SJCRH30 (cell line): ENCODE data around the gene BCR. TPM values are rescaled to one million over a fixed set of nuclear protein-coding genes. Genes with fewer than 3 reads are reported as not detected.

Experiments
- DNase-seq, 2 experiments: peaks; one replicate each; pipeline ENCODE4 v3.0.0-alpha.2; 2015 to 2020
- H3K27ac ChIP-seq: fragments of 250-450 bp; sonication (Bioruptor Pico); 2 replicates; pipeline ENCODE4 v1.5.1; 2020; ENCODE audit warnings: mild to moderate bottlenecking, moderate library complexity
- H3K27me3 ChIP-seq: fragments of 250-450 bp; sonication (Bioruptor Pico); 2 replicates; pipeline ENCODE4 v1.5.1; 2020; ENCODE audit warnings: mild to moderate bottlenecking, moderate library complexity
- H3K36me3 ChIP-seq: fragments of 250-450 bp; sonication (Bioruptor Pico); 2 replicates; pipeline ENCODE4 v1.5.1; 2020; ENCODE audit warnings: mild to moderate bottlenecking, moderate library complexity
- H3K4me1 ChIP-seq: fragments of 250-450 bp; sonication (Bioruptor Pico); 2 replicates; pipeline ENCODE4 v1.5.1; 2020; ENCODE audit warnings: mild to moderate bottlenecking, moderate library complexity
- H3K4me3 ChIP-seq: fragments of 250-450 bp; sonication (Bioruptor Pico); 2 replicates; pipeline ENCODE4 v1.5.1; 2020; ENCODE audit warnings: mild to moderate bottlenecking, moderate library complexity
- H3K9me3 ChIP-seq: fragments of 250-450 bp; sonication (Bioruptor Pico); replicated peaks from 2 replicates; pipeline ENCODE4 v1.5.1; 2020; ENCODE audit warnings: mild to moderate bottlenecking, moderate library complexity
- total RNA-seq: library from RNA; depleted of rRNA; stranded (reverse); fragments of >200 nt; shearing (Covaris generic); gene quantifications from 2 replicates; pipeline ENCODE4 v1.2.3, GENCODE V29; 2014

The BCR gene
- total RNA-seq, 1 experiment from 2014 or later = 27.2 TPM

- Histone ChIP-seq H3K9me3 (no peaks in the 10 kb centered on the region), H3K27me3 (no peaks in the 10 kb centered on the region), H3K4me1 (no peaks in the 10 kb centered on the region), H3K36me3 (peaks cover 21% of the 10 kb centered on the region), H3K27ac (no peak overlapping the region), H3K4me3 (no peak overlapping the region)
- no peak for DNase-seq
Measured at GRCh38 chr22:23261900-23262450, 81.7 kb downstream of the BCR start.

- Histone ChIP-seq H3K27me3 (no peaks in the 10 kb centered on the region), H3K36me3 (peaks cover 19% of the 10 kb centered on the region), H3K9me3 (no peaks in the 10 kb centered on the region), H3K27ac (no peak overlapping the region), H3K4me3 (no peak overlapping the region), H3K4me1 (no peaks in the 10 kb centered on the region)
- no peak for DNase-seq
Measured at GRCh38 chr22:23262518-23263332, 82.4 kb downstream of the BCR start.

GRCh38 chr22:23263651-23264555, 83.6 kb downstream of the BCR start:
- Histone ChIP-seq H3K36me3 (peaks cover 22% of the 10 kb centered on the region), H3K27me3 (no peaks in the 10 kb centered on the region), H3K9me3 (no peaks in the 10 kb centered on the region), H3K27ac (no peak overlapping the region), H3K4me3 (no peak overlapping the region), H3K4me1 (no peaks in the 10 kb centered on the region)
- DNase-seq = no peak

GRCh38 chr22:23264610-23265367, 84.5 kb downstream of the BCR start:
- Histone ChIP-seq H3K27ac (no peak overlapping the region), H3K9me3 (no peaks in the 10 kb centered on the region), H3K36me3 (peaks cover 22% of the 10 kb centered on the region), H3K4me3 (no peak overlapping the region), H3K4me1 (no peaks in the 10 kb centered on the region), H3K27me3 (no peaks in the 10 kb centered on the region)
- DNase-seq = no peak

- Histone ChIP-seq H3K27ac (no peak overlapping the region), H3K36me3 (peaks cover 22% of the 10 kb centered on the region), H3K27me3 (no peaks in the 10 kb centered on the region), H3K9me3 (no peaks in the 10 kb centered on the region), H3K4me1 (no peaks in the 10 kb centered on the region), H3K4me3 (no peak overlapping the region)
- no peak for DNase-seq
Measured at GRCh38 chr22:23265368-23265700, 85.0 kb downstream of the BCR start.

- no peak overlapping the region for H3K27ac ChIP-seq
- no peak for DNase-seq
- H3K4me1 ChIP-seq = no peaks in the 10 kb centered on the region
- no peaks in the 10 kb centered on the region for H3K27me3 ChIP-seq
- no peak overlapping the region for H3K4me3 ChIP-seq
- peaks cover 18% of the 10 kb centered on the region for H3K36me3 ChIP-seq
- H3K9me3 ChIP-seq = no peaks in the 10 kb centered on the region
Measured at GRCh38 chr22:23266780-23267179, 86.5 kb downstream of the BCR start.

- no peaks in the 10 kb centered on the region for H3K4me1 ChIP-seq
- H3K36me3 ChIP-seq = peaks cover 14% of the 10 kb centered on the region
Measured at GRCh38 chr22:23267226-23268043, 87.1 kb downstream of the BCR start.

GRCh38 chr22:23268139-23268712, 87.9 kb downstream of the BCR start:
- Histone ChIP-seq H3K36me3 (peaks cover 15% of the 10 kb centered on the region), H3K27ac (no peak overlapping the region), H3K4me1 (no peaks in the 10 kb centered on the region), H3K4me3 (no peak overlapping the region), H3K9me3 (no peaks in the 10 kb centered on the region), H3K27me3 (no peaks in the 10 kb centered on the region)
- DNase-seq = peak; percentile 25 to 32

More at GRCh38 chr22:23267226-23268043, 87.1 kb downstream of the BCR start:
- DNase-seq = no peak
- Histone ChIP-seq H3K9me3 (no peaks in the 10 kb centered on the region), H3K4me3 (no peak overlapping the region), H3K27me3 (no peaks in the 10 kb centered on the region), H3K27ac (no peak overlapping the region)

- peaks cover 19% of the 10 kb centered on the region for H3K36me3 ChIP-seq
- no peak for DNase-seq
Measured at GRCh38 chr22:23268877-23269276, 88.6 kb downstream of the BCR start.

GRCh38 chr22:23269441-23270211, 89.3 kb downstream of the BCR start:
- Histone ChIP-seq H3K9me3 (no peaks in the 10 kb centered on the region), H3K27me3 (no peaks in the 10 kb centered on the region), H3K36me3 (peaks cover 21% of the 10 kb centered on the region), H3K4me1 (no peaks in the 10 kb centered on the region), H3K27ac (no peak overlapping the region), H3K4me3 (no peak overlapping the region)
- DNase-seq = no peak

More at GRCh38 chr22:23268877-23269276, 88.6 kb downstream of the BCR start:
- Histone ChIP-seq H3K4me1 (no peaks in the 10 kb centered on the region), H3K27me3 (no peaks in the 10 kb centered on the region), H3K27ac (no peak overlapping the region), H3K4me3 (no peak overlapping the region), H3K9me3 (no peaks in the 10 kb centered on the region)

GRCh38 chr22:23270212-23270733, 90.0 kb downstream of the BCR start:
- no peak for DNase-seq
- no peaks in the 10 kb centered on the region for H3K4me1 ChIP-seq
- no peaks in the 10 kb centered on the region for H3K9me3 ChIP-seq

GRCh38 chr22:23270798-23271596, 90.7 kb downstream of the BCR start:
- Histone ChIP-seq H3K9me3 (no peaks in the 10 kb centered on the region), H3K36me3 (peaks cover 16% of the 10 kb centered on the region), H3K4me3 (no peak overlapping the region), H3K27ac (no peak overlapping the region), H3K27me3 (no peaks in the 10 kb centered on the region), H3K4me1 (no peaks in the 10 kb centered on the region)
- DNase-seq = no peak

More at GRCh38 chr22:23270212-23270733, 90.0 kb downstream of the BCR start:
- no peak overlapping the region for H3K4me3 ChIP-seq
- H3K27ac ChIP-seq = no peak overlapping the region
- H3K27me3 ChIP-seq = no peaks in the 10 kb centered on the region
- peaks cover 16% of the 10 kb centered on the region for H3K36me3 ChIP-seq
